Stimulated activated CD4-positive, alpha-beta T cell treated with anti-CD3 and anti-CD28 coated beads, Interleukin-15, amount 100 ng/mL, for 48 hours (primary cell): ENCODE results near the gene APOL6.
"Not testable (repeated sequence)": the region's sequence is repeated elsewhere in the genome, so short reads cannot be mapped to it uniquely, and the experiment has no call there.

Experiments used
- DNase-seq, 2 donors: peaks; one replicate each; pipeline ENCODE4 v3.0.0-alpha.2; 2020; ENCODE audit warnings: low read depth in 2 of 2

APOL6 gene

GRCh38 chr22:35617137-35617755 lies 31.0 kb upstream of the APOL6 start, which contains the start of gene MB:
TSS of gene MB (minus strand) at chr22:35617329. CDS start at chr22:35617257, 72 bp downstream.
- no peak for DNase-seq

- DNase-seq, result no peak
Measured at GRCh38 chr22:35618427-35619223, 29.6 kb upstream of the APOL6 start.

- no peak for DNase-seq
Measured at GRCh38 chr22:35619336-35620094, 28.7 kb upstream of the APOL6 start.

DNA sequence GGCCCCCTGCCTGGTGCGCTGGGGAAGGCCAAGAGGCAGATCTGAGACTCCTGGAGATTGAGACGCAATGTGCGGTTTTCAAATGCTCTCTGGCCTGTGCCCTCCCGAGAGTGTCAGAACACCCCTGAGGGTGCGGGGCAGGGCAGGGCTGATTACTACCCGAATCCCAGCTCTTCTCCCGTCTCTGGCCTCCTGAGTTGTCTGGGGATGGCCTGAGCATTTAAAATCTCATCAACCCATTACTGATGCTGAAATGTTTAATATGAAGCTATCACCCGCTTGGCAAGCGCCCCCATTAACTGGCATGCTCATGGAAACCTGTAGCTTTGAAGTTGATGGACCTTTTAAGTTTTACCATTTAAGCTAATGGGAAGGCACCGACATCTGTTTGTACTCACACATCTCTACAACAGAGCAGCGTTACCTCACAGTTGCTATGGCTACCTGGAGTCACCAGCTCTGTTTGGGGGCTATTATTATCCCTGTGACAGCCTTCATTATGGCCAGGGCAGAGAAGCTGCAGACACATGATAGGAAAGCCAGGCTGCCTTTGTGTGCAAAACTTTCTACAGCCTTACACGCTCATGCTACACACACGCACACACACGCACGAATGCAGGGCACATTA lies 27.5 kb upstream of the APOL6 start:
- no peak for DNase-seq

GRCh38 chr22:35621451-35621850 lies 26.8 kb upstream of the APOL6 start:
- DNase-seq, result no peak

- DNase-seq, result no peak
Measured at GRCh38 chr22:35622191-35622913, 25.9 kb upstream of the APOL6 start.

DNA sequence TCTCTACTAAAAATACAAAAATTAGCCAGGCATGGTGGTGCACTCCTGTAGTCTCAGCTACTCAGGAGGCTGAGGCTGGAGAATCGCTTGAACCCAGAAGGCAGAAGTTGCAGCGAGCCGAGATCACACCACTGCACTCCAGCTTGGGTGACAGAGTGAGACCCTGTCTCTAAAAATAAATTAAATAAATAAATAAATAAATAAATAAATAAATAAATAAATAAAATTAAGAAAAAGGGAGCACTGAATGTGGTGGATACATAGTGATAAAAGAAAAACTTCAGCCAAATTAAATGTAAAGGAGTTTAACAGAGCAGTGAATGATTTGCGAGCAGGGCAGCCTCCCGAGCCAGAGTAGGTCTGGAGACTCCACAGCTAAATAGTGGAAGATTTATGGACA lies 24.4 kb upstream of the APOL6 start:
- DNase-seq, result not testable (repeated sequence)

DNA sequence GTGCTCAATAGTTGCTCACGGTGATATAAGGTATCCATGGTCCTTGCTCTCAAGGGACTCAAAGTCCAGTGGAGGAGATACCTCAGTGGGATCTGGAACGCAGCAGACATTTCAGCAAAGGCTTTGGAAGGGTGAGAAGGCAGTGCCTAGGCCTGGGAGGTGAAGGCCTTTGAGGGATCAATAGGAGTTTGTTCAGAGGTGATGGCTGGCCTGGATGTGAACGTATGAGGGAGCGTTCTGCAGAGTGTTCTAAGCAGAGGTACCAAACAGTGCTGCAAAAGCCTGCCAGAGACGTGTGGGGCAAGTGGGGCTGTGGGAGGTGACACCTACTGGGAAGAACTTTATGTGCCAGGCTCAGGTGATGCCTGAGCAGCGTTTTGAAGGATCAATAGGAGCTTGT lies 23.7 kb upstream of the APOL6 start:
- no peak for DNase-seq

GRCh38 chr22:35625763-35626432 lies 22.3 kb upstream of the APOL6 start:
- DNase-seq, result no peak

GRCh38 chr22:35627267-35628041 lies 20.8 kb upstream of the APOL6 start:
- peak; percentile 29 to 58 for DNase-seq

DNA sequence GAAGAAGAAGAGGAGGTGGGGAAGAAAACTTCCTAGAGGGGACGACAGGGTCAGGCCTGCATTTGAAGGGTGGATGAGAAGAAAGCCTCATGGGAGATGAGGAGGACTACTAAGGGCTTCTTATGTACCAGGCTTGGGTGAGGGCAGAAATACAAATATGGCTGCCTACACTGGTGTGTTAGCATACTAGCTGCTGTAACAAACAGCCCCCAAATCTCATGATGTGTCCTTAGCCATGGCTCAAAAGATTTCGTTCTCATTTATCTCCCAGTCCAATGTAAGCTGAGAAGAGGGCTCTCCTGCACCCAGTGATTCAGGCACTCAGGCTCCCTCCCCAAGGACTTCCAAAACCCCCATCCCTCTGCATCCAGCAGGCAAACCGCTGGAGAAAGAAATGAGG lies 19.5 kb upstream of the APOL6 start:
- no peak for DNase-seq

GRCh38 chr22:35629406-35630216 lies 18.6 kb upstream of the APOL6 start:
- peak in 1 of 2 donors; percentile 27 for DNase-seq

DNA sequence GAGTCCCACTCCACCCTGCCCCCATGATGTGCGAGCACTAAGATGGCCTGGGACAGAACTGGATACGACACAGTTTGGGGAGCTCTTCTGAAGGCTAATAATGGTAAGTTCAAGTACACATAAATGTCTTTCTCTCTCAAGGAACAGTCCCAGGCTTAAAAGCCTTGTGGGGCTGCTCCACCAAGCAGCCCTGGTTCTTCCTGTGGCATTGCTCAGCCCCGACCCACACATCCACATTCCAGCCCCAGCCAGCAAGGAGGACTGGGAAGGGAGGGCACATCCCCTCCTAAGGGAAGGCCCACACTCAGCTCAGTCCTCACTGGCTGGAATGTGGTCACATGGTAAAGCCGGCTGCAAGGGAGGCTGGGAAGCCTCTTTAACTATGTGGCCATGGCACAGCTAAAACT lies 17.9 kb upstream of the APOL6 start:
- no peak for DNase-seq

GRCh38 chr22:35630891-35631290 lies 17.4 kb upstream of the APOL6 start:
- no peak for DNase-seq

DNA sequence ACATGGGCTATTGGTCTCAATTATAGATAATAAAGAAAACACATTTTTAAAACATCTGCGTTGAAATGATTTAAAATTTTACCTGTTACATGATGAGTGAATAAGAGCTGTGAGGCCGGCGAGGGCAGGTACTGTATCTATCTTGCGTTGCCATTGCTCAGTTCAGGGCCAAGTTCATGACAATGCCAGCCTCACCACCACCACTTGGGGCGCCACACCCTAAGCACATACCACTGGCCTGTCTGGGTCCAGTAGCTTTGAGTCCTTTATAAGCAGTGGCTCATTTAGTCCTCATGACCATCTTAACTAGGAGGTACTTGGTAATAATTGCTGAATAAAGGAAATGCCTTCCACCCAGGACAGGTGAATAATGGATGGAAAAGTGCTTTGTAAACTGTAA lies 16.6 kb upstream of the APOL6 start:
- DNase-seq, result peak in 1 of 2 donors; percentile 22

- DNase-seq, result no peak
Measured at GRCh38 chr22:35632935-35633334, 15.3 kb upstream of the APOL6 start.

GRCh38 chr22:35633520-35633919 lies 14.7 kb upstream of the APOL6 start:
- no peak for DNase-seq

GRCh38 chr22:35634015-35634414 lies 14.2 kb upstream of the APOL6 start:
- DNase-seq, result no peak

- no peak for DNase-seq
Measured at GRCh38 chr22:35634943-35635540, 13.2 kb upstream of the APOL6 start.
